ENCODE data around the gene ALK. TPM values are rescaled to one million over a fixed set of nuclear protein-coding genes. Genes with fewer than 3 reads are reported as not detected.

The ALK gene
- total RNA-seq, 1 donor: under 0.01 TPM

- no peak for DNase-seq (ENCODE audit: low read depth in 2 of 3, low spot score in 2 of 3)
Observed at GRCh38 chr2:29724282-29724681, 197.1 kb downstream of the ALK start.

- DNase-seq (ENCODE audit: low read depth in 2 of 3, low spot score in 2 of 3): no peak
Observed at GRCh38 chr2:29723255-29724001, 198.0 kb downstream of the ALK start.

DNA sequence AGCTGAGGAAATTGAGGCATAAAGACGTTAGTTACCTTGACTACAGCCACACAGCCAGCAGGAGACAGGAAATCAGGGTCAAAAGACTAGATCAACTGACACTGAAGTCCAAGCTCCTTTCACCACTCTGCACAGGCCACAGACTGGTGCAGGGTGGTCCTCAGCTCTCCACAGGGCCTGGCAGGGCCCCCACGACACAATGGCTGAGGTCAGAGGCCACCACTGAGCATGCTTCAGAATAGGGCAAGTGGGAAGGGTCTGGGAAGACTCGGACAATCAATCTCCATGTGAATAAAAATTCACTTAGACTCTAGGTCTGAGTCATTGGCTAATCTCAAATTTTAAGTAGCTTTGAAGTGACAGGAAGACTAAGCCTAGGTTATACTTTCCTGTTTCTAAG, 201.7 kb downstream of the ALK start:
- no peak for DNase-seq (ENCODE audit: low read depth in 2 of 3, low spot score in 2 of 3)

DNA sequence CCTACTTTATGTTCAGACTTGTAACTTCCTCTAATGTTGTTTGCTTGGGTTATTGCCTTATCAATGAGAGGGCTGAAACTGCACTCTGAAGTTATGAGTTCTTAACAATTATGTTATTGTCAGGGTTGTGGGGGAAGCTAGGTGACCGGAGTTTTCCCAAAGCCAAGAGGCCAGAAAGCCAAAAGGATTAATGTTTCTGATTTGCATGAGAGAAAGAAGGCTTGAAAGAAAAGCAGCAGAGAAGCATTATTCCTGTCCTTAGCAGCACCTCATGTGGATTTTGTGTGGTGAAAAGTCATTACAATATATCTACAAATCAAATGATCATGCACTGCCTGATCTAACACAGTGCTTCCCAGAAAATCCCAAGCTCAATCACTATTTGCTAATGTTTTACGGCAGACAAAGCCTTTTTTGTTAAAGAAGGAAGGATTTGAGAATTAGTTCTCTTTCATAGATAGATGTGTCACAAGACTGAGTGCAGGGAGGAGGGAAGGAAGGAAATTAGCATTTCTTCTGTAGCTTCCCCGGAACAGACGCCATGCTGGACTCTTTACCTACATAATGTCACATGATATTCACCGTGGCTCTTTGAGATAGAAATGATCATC, 203.2 kb downstream of the ALK start:
- no peak for DNase-seq (ENCODE audit: low read depth in 2 of 3, low spot score in 2 of 3)

GRCh38 chr2:29715655-29716054, 205.7 kb downstream of the ALK start:
- DNase-seq (ENCODE audit: low read depth in 2 of 3, low spot score in 2 of 3): no peak

DNA sequence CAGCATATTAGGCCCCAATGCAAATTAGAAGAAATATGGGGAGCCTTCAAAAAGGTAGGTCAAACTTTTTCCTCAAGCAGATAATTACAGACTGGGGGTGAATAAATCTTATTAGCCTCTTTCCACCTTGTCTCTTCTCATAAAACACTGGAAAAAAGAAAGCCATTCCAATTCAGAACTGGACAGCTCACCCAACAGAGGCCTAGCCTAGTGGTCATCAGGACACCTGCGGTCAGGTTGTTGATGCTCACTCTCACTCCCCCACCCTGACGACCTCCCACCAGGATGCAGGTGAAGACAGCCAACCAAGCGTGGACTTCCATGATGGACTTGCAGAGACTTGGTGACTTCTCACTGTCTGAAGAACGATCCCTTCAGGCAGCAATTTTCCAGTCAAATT, 207.1 kb downstream of the ALK start:
- no peak for DNase-seq (ENCODE audit: low read depth in 2 of 3, low spot score in 2 of 3)

DNA sequence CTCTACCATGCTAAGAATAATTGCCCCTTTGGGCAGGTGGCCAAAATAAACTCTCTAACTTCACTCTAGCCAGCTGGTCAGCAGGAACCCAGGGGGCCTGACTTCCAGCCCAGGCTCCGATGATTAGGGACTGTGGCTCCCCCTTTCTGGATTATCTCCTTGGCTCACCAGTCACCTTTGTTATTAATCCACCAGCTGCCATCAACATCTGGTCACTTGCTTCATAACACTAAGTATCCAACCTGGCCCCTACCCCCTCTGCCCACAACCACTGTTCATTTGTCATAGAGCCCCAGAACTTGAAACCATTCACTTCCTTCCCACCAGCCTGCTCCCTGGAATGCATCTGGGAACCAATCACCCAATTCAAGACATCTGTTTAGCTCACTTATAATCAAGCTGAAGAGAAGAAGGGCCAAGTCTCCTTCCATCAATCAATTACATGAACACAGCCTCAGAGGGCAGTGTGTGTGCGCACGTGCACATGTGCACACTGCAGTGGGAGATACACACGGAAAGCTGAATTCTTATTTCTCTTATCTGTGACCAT, 215.1 kb downstream of the ALK start:
- no peak for DNase-seq (ENCODE audit: low read depth in 2 of 3, low spot score in 2 of 3)

- DNase-seq (ENCODE audit: low read depth in 2 of 3, low spot score in 2 of 3): no peak
Observed at GRCh38 chr2:29705616-29706015, 215.8 kb downstream of the ALK start.

DNA sequence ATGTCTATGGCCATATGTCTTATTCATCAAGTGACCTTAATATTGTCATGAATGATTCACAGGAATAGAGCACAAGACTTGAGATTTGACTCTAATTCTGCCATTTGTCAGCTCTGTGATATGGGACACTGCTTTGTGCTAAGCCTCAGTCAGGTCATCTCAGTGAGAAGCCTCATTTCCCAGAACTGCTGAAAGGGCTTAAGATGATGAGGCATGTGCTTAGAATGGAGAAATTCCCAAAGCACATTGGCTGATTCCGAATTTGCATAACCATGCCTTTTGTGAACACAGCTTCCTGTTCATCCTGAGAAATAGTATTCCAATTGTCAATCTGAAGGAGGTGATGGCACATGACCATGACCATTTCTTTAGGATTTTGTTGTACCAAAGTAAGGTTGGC, 218.1 kb downstream of the ALK start:
- DNase-seq (ENCODE audit: low read depth in 2 of 3, low spot score in 2 of 3): no peak

- DNase-seq (ENCODE audit: low read depth in 2 of 3, low spot score in 2 of 3): no peak
Observed at GRCh38 chr2:29702276-29702675, 219.1 kb downstream of the ALK start.

GRCh38 chr2:29700560-29700959, 220.8 kb downstream of the ALK start:
- no peak for DNase-seq (ENCODE audit: low read depth in 2 of 3, low spot score in 2 of 3)

- DNase-seq (ENCODE audit: low read depth in 2 of 3, low spot score in 2 of 3): no peak
Observed at GRCh38 chr2:29699045-29699444, 222.3 kb downstream of the ALK start.

DNA sequence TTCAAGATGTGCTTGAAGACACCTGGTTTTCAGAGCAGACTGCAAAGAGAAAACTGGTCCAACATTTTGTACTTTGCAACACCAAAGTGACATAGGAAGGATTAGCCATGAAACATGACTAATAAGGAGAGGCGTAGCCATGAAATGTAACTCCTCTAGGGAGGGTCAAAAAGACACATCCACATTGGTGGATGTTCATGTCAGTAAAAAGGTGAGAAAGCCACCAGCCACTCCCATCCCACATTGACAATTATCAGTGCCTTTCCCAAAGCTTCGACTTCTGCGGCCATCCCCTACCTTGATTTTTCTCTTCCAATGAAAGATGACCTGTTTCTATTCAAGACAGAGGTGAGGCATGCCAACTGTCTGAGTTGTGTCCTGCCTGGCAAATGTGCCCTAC, 223.2 kb downstream of the ALK start:
- DNase-seq (ENCODE audit: low read depth in 2 of 3, low spot score in 2 of 3): no peak

DNA sequence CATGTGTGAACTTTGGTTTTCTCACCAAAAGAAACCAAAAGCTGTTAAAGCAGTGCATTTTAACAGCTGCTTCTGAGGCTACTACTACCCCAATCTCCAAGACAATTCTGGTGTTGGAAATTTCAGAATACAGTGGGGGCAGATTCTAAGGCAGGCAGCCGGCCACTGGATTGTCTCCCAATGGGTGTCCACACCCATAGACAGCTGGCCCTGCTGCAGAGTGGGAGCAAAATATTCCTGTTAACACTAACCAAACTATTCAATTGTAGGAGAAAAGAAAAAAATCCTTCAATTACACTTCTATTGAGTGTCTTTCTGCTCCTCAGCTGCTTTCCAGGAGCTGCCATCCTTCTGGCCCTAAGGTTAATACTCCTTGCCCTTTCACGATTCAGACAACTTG, 223.7 kb downstream of the ALK start:
- DNase-seq (ENCODE audit: low read depth in 2 of 3, low spot score in 2 of 3): no peak

DNA sequence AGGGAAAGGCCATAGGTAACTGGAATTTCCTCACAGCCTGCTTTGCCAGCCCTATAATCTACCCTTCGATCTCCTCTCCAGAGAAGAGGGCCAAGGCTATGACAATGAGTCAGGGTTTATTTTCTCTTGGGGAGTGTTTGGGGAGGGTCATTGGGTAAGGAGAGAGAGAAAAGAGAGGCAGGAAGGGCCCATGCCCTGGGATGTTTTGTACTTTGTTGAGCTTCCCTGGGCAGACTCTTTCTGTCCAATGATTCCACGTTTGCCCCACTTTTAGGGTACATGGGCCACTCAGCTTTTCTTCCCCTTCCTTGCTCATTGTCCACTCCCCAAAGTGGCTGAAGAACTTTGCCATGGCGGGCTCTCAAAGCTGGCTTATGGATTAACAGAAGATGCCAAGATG, 224.2 kb downstream of the ALK start:
- DNase-seq (ENCODE audit: low read depth in 2 of 3, low spot score in 2 of 3): no peak

- no peak for DNase-seq (ENCODE audit: low read depth in 2 of 3, low spot score in 2 of 3)
Observed at GRCh38 chr2:29694741-29695140, 226.6 kb downstream of the ALK start.

DNA sequence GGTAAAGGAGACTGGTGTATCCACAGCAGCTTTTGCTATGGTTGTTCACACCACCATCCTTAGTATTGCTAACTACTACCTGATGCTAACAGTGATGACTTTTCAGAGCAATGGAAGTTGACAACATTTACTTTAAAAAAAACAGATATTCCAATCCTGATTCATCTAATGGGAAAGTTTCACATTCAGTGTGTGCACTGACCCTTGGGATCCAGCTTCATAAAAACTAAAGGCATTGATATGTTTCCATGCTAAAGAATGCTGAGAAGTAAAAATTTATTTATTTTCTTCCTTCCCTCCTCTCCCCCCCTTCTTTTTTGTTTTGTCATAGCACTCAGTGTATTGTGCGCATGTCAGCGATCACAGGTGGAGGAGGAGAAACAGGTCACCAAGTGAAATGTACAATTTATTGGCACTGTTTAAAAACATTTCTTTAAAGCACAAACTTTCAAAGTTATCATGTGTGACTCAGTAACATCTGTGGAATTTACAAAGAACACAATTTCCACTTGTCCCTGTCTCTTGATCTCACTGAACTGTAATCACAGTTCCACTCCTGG, 229.9 kb downstream of the ALK start:
- no peak for DNase-seq (ENCODE audit: low read depth in 2 of 3, low spot score in 2 of 3)

DNA sequence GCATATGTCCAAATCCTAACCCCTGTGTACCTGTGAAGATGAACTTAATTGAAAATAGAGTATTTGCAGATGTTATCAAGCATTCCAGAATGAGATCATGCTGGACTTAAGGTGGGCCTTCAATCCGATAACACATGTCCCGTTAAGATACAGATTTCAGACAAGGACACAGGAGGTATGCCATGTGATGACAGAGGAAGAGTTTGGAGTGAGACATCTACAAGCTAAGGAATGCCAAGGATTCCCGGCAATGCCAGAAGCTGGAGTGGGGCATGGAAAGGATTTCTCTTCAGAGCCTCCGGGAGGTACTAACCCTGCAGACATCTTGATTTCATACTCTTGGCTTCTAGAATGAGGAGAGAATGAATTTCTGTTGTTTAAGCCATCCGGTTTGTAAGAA, 231.7 kb downstream of the ALK start:
- DNase-seq (ENCODE audit: low read depth in 2 of 3, low spot score in 2 of 3): no peak

GRCh38 chr2:29688429-29688828, 233.0 kb downstream of the ALK start:
- DNase-seq (ENCODE audit: low read depth in 2 of 3, low spot score in 2 of 3): no peak

DNA sequence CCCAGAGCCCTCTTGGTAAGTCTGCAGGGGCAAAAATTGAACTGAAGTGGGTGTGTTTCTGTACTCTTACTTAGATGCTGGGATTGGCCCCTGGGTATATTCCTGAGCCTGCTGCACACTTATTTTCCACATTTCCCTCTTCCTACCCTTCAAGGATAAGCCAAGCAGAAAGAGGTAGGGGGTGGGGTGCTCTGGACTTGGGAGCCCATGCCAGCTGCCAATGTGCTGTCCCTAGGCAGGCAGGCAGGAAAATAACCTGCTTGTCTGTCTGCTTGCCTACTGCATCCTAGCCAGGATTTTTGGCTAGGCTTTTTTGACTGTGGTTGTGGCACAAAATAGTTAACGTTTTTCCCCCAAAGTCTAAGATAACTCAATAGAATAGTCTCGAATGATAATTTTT, 234.3 kb downstream of the ALK start:
- no peak for DNase-seq (ENCODE audit: low read depth in 2 of 3, low spot score in 2 of 3)

- DNase-seq (ENCODE audit: low read depth in 2 of 3, low spot score in 2 of 3): no peak
Observed at GRCh38 chr2:29676886-29677453, 244.4 kb downstream of the ALK start.

DNA sequence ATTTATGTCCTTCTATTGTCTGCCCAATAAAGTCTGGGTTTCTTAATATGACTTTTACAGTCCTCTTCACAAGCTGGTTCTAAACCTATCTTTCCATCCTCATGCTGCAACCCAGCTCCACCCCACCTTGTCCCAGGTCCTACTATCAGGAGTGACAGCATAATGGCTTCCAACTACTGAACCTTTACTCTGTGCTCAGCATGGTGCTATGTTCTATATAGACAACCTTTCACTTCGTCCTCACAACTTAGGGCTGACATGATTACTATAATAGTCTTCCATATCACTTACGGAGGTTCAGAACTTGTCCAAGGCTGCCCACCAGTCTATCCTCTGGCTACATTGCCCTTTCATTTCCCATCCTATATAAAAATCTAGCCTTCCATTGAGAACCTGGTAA, 256.8 kb downstream of the ALK start:
- DNase-seq (ENCODE audit: low read depth in 2 of 3, low spot score in 2 of 3): no peak

Measured in hematopoietic multipotent progenitor cell (in vitro differentiated cells).